Cortex of kidney (tissue), 1 donor: ENCODE data around the gene AK6.
"Not testable (repeated sequence)": the region's sequence is repeated elsewhere in the genome, so short reads cannot be mapped to it uniquely, and the experiment has no call there.

Experiments used
- DNase-seq: peaks from one replicate; lab custom pipeline; 2025; lab: John Stamatoyannopoulos, UW

Gene AK6

GRCh38 chr5:69369340-69370121, at the start of gene AK6, which contains the start of the genes RAD17 and TAF9:
TSS of gene AK6 (minus strand) at chr5:69369520. CDS start at chr5:69369490, 30 bp downstream.
TSS of gene RAD17 (plus strand) at chr5:69369818. CDS start at chr5:69372209, 2,391 bp downstream.
TSS of gene TAF9 (minus strand) at chr5:69369520. CDS start at chr5:69365737, 3,783 bp downstream.
- peak; percentile 63 for DNase-seq

- no peak for DNase-seq
These were observed 49.2 kb upstream of the AK6 start for GRCh38 chr5:69418554-69418953.

DNA sequence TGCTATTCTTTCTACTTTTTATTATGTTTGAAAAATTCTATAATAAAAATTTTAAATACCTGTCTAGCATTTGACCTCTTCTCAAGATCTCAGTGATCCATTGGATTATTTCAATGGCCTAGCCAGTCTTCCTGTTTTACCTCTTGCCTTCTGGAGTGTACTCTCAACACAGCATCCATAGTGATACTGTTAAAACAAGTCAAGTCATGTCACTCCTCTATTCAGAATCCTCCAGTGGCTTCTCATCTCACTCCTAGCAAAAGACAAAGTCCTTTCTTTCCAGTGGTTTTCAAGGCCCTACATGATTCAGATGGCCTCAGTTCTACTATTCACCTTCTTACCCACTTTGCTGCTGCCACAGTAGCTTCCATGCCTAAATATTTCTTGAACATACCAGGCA, 47.4 kb upstream of the AK6 start:
- DNase-seq, result no peak

DNA sequence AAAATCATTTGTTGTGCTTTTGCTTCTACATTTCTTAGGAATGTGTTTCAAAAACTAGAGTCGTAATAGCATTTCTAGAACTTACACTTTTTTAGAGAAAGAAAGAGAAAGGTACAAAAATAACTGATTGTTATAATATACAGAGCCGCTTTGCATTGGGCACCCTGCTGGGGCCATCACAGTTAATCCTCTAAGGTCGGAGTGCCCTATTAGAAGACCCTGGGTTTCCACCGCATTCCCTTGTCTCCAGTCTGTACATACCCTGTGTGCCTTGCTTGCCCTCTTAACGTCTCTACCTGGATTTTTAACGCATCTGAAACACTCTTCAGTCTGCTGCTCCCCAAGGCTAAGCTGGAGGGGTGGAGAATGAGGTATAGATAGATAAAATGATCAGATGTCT, 46.9 kb upstream of the AK6 start:
- DNase-seq, result no peak

DNA sequence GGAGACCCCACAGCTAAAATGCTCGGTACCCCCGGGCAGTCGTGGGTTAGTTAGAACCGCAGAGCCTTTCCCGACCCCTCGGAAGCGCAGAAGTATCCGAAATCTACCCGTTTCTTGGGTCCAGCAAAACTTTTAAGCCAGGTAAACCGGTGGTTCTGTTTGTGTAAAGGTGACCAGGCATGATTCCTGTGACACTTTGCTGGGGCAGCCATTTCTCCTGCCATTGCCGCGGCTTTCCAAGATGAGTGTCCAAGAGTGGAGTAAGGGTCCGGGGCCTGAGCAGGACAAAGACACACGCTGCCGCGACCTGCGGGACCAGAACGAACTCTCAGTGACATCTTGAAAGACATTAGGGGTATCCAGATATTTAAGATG, 46.3 kb upstream of the AK6 start:
- DNase-seq, result no peak

- peak; percentile 58 for DNase-seq
These were observed 45.7 kb upstream of the AK6 start, which contains the start of gene MARVELD2 for GRCh38 chr5:69414885-69415583. TSS of gene MARVELD2 (plus strand) at chr5:69415116. CDS start at chr5:69419386, 4,270 bp downstream.

DNA sequence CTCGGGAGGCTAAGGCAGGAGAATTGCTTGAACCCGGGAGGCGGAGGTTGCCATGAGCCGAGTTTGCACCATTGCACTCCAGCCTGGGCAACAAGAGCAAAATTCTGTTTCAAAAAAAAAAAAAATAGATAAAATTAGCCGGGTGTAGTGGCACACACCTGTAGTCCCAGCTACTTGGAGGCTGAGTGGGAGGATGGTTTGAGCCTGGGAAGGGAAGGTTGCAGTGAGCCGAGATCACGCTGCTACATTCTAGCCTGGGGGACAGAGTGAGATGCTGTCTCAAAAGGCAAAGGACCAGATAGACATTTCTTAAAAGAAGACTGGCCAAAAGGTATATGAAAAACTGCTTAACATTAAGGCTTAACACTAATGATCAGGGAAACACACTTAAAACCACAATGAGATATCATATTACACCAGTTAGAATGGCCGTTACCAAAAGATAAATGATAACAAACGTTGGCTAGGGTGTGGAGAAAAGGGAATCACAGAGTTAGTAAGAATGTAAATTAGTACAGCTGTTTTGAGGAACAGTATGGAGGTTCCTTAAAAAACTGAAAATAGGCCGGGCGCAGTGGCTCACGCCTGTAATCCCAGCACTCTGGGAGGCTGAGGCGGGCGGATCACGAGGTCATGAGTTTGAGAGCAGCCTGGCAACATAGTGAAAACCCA, 35.5 kb upstream of the AK6 start:
- no peak for DNase-seq

- DNase-seq, result no peak
These were observed 9.1 kb upstream of the AK6 start for GRCh38 chr5:69378376-69378775.

GRCh38 chr5:69374911-69375446, 5.7 kb upstream of the AK6 start:
- no peak for DNase-seq

DNA sequence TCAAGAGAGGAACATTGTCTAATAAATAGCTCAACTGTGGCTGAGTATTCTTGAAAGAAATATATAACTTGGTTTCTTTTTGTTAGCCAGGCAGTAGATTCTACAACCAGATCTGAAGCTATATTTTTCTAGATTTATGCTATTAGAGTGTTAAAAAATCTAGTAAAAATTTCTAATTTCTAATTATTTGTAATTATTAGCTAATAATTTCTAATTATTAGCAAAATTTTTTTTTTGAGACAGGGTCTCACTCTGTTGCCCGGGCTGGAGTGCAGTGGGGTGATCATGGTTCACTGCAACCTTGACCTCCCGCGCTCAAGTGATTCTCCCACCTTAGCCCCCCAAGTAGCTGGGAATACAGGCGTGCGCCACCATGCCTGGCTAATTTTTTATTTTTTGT, 3.1 kb upstream of the AK6 start:
- DNase-seq, result no peak

- DNase-seq, result not testable (repeated sequence)
These were observed 1.0 kb upstream of the AK6 start for GRCh38 chr5:69370335-69370734.

DNA sequence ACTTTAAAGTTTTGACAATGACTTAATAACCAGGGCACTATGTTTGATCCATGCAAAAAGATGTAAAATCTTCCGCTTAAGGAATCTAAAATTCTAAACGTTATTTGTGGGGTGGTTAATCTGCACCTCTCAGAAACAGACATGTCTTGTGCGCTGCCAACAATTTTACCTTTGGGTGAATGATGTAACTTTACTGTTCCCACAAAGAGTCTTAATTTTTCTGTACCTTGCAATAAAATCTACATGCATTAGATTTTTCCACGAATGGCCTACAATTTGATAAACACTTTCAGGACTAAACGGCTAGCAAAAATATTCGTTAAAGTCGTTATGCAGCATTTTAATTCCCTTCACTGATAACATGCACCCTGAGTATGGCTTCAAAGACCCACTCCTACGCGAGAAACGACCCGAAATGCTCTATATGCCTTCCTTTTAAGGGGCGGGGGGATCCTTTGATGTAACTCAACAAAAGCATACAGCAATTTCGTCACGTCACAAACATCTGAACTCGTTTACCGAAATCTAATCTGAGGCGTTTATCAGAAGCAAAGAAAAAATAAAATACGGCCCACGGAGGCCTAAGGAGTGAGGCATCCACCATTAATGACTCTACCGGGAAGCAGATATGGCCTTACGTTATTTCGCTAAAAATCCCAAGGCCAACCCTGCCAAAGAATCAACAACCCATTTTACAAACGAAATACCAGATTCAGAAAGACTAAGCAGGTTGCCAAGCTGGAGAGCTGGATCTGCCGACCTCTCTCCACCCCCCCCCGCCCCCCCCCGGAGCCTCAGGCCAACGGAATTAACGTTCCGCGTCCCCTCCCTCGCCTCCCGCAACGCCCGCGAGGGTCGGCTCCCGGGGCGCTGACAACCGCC, 621 bp downstream of the AK6 start:
- DNase-seq, result no peak

DNA sequence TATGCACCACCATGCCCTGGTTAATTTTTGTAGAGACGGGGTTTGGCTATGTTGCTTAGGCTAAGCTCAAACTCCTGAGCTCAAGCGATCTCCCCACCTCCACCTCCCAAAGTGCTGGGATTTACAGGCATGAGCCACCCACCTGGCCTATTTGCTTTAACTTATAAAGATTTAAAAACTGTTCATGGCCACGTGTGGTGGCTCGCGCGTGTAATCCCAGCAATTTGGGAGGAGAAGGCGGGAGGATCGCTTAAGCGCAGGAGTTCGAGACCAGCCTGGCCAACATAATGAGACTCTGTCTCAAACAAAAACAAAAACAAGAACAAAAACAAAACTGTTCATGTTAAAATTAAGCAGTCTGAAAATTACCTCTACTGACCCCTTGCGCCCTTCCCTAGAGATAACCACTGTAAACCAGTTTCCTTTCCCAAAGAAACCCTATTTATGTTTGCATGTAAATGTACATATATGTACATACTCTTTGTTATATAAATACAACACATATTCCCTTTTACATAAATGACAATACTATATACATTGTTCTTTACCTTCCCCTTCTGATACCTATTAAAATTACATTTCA, 1.5 kb downstream of the AK6 start:
- DNase-seq, result no peak

DNA sequence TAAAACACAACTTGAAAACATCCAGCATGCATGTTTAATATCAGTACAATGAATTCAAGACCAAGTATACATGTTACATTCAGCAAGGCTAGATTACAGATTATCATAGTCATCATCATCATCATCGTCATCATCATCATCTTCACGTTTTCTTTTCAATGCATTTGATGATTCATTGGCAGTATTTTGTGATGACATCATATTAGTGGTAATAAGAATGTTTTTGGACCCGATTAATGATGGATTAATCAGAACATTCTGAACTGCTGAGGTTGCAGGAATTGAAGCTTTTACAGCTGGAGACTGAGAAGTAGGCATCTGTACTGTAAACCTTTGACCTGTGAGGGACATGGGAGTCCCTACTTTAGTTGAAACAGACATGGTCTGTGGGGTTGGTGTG, 4.5 kb downstream of the AK6 start:
- DNase-seq, result no peak

DNA sequence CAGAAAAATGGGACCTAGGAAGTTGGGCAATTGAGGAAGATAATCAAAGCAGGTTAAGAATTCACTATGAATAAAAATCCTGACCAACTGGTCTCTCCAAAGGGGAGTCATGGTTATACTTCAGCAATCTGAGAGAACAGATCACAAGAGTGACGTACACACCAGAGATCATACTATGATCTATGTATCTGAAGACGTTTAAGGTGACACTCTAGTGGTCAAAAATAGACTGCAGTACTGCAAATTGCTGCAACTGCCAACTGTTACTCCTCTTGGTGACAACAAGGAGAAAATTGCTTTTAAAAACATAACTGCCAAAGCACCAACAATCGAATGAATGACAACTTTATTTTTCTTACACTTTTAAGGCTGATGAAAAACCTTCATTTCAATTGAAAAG, 4.9 kb downstream of the AK6 start:
- no peak for DNase-seq

GRCh38 chr5:69360442-69360841, 8.9 kb downstream of the AK6 start:
- no peak for DNase-seq

DNA sequence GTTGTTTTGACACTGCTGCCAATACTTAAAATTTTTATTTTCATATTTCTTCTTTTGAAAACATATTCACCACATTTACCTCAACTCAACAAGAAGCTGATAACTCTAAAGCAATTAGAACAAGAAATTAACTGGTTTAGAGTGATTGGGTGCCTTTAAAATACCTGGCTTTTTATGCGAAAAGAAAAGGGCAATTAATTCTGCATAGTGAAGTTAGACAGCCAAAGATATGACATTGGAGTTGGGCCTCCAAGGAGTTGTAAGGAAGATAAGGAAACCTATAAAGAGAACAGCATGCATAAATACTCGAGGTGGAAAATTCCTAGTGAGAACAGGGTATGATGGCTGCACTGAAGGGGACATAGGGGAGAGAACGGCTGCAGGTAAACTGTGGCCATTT, 9.6 kb downstream of the AK6 start:
- no peak for DNase-seq

- DNase-seq, result no peak
These were observed 18.7 kb downstream of the AK6 start for GRCh38 chr5:69350664-69351063.

DNA sequence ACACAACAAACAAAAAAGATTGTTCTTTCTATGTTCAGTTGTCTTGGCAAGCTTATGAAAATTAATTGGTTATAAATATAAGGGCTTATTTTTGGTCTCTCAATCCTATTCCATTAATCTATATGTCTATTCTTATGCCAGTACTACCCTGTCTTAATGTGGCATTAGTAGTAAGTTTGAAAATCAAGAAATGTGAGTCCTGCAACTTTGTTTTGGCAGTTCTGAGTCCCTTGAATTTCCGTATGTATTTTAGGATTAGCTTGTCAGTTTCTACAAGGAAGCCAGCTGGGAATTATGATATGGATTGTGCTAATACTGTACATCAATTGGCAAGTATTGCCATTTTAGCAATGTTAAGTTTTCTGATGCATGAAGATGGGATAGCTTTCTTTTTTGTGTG, 26.2 kb downstream of the AK6 start:
- no peak for DNase-seq

DNA sequence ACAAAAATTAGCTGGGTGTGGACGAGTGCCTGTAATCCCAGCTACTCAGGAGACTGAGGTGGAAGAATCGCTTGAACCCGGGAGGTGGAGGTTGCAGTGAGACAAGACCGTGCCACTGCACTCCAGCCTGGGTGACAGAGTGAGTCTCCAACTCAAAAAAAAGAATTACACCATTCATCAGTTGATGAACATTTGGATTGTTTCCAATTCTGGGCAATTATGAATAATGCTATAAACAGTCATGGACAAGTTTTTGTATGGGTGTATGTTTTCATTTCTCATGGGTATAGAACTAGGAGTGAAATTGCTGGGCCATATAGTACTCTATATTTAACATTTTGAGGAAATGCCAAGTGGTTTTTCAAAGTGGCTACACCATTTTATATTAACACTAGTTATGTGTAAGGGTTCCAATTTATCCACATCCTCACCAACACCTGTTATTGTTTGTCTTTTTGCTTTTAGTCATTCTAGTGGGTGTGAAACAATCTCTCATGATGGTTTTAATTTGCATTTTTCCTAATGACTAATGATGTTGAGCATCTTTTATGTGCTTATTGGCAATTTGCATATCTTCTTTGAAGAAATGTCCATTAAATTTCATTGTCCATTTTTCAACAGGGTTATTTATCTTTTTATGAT, 27.7 kb downstream of the AK6 start:
- DNase-seq, result no peak
